GM20000 (cell line): ENCODE measurements around the gene GOT1.

Experiments
- DNase-seq: peaks from one replicate; pipeline ENCODE4 v3.0.0; 2012; ENCODE audit warnings: low spot score
- TF ChIP-seq, protein P1 (sequence below): IDR thresholded peaks from 2 replicates; pipeline ENCODE4 v1.5.1; 2012; ENCODE audit warnings: mild to moderate bottlenecking, control low read depth; ENCODE audit errors: extremely low read depth, missing control alignments

Gene GOT1

GRCh38 chr10:99432881-99433280, 2.5 kb upstream of the GOT1 start:
- DNase-seq: no peak
- TF ChIP-seq, protein P1, sequence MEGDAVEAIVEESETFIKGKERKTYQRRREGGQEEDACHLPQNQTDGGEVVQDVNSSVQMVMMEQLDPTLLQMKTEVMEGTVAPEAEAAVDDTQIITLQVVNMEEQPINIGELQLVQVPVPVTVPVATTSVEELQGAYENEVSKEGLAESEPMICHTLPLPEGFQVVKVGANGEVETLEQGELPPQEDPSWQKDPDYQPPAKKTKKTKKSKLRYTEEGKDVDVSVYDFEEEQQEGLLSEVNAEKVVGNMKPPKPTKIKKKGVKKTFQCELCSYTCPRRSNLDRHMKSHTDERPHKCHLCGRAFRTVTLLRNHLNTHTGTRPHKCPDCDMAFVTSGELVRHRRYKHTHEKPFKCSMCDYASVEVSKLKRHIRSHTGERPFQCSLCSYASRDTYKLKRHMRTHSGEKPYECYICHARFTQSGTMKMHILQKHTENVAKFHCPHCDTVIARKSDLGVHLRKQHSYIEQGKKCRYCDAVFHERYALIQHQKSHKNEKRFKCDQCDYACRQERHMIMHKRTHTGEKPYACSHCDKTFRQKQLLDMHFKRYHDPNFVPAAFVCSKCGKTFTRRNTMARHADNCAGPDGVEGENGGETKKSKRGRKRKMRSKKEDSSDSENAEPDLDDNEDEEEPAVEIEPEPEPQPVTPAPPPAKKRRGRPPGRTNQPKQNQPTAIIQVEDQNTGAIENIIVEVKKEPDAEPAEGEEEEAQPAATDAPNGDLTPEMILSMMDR: no peak

DNA sequence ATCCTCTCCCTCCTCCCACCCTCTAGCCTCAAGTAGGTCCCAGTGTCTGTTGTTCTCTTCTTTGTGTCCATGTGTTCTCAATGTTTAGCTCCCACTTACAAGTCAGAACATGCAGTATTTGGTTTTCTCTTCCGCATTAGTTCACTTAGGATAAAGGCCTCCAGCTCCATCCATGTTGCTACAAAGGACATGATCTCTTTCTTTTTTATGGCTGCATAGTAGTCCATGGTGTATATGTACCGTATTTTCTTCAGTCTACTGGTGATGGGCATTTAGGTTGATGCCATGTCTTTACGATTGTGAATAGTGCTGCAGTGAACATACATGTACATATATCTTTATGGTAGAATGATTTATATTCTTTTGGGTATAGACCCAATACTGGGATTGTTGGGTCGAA, 1.6 kb upstream of the GOT1 start:
- TF ChIP-seq, protein P1: no peak
- DNase-seq: no peak

GRCh38 chr10:99431190-99431760, 851 bp upstream of the GOT1 start:
- DNase-seq: no peak

DNA sequence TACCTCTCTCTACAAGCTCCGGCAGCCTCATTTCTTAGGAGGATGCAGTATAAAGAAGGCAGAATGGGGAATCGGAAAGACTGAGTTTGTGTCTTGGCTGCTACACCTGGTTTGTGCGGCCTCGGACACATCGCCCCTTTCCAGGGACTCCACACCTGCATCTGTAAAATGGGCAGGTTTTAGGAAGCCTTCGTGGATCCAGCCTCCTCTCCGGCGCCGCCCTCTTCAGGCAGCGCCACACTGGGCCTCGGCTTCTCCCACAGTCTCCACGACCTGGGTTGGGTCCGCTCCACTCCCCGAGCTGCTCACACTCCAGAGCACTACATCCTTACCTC, 341 bp downstream of the GOT1 start:
- no peak for DNase-seq
- TF ChIP-seq, protein P1: no peak

More at GRCh38 chr10:99431190-99431760, 851 bp upstream of the GOT1 start:
- TF ChIP-seq, protein P1: no peak

DNA sequence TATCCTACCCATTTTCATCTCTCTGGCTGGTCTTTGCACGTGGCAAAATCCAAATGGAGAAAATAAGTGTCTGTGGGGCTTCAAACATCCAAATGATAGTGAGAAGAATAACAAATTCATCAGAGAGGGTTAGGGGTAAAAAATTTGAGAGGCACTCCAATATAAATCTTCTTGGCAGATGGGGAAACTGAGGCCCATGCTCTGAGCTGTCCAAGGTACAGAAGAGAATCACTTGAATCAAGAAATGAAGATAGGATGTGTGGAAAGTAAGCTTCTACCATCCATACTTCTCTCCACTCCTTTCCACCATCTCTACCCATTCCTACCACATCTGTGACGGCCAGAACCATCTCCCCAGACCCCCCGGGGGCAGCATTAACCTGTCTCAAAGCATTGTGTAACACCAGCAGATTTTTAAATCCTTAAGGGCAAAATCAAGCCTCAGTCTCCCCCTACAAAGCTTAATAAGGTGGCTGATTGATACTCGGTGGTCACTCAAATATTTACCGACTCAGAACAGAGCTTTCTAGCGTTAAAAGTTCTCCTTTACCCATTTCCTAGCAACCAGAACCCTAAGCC, 818 bp downstream of the GOT1 start:
- no peak for DNase-seq
- TF ChIP-seq, protein P1: no peak

DNA sequence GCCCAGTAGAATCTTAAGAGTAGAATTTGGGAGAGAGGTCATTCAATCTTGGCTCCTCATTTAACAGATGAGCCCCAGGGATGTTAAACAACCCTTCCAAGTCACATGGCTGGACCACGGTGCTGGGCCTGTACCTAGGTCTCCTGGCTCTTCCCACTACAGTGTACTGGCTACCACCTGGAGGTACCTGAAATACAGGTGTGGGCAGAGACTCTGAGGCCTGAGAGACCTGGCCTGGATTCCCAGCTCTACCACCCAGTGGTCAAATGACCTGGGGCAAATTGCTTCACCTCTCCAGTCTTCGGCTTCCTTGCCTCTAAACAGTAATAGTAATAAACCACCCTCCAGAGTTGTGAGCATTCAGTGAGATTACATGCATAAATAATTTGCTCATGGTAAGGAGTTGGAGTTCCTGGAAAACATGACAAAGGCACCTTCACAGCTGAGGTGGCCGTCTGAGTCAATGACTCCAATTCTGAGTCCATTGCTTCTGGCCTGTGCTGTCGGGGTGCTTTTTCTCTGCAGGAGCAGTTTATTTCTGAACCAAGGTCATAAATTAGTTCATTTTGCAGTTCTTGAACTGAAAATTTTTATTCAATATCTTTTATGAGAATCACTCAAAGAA, 2.7 kb downstream of the GOT1 start:
- DNase-seq: no peak
- TF ChIP-seq, protein P1: no peak

- no peak for DNase-seq
- TF ChIP-seq, protein P1: no peak
Observed at GRCh38 chr10:99426689-99427088, 3.7 kb downstream of the GOT1 start.
